CD14-positive monocyte (primary cell): ENCODE data around the gene CAMKK1. TPM values are rescaled to one million over a fixed set of nuclear protein-coding genes. Genes with fewer than 3 reads are reported as not detected.

Experiments
- DNase-seq, 3 donors: peaks; one replicate each; pipeline ENCODE4 v3.0.0-alpha.2; 2011 to 2022
- H2AFZ ChIP-seq: 2 replicates; pipeline ENCODE4 v1.6.0; 2012; ENCODE audit warnings: mild to moderate bottlenecking, low read depth, low read length, inconsistent platforms; ENCODE audit not compliant: insufficient read depth, poor library complexity, severe bottlenecking
- H3K27ac ChIP-seq, 2 donors: 1 replicate in 1 of 2; 2 replicates in 1 of 2; pipeline ENCODE4 v1.5.1; 2012 to 2013; ENCODE audit warnings: low read length in 2 of 2, control low read depth in 1 of 2, inconsistent platforms in 1 of 2, low read depth in 1 of 2, mild to moderate bottlenecking in 1 of 2
- H3K27me3 ChIP-seq, 2 donors: one replicate each; pipeline versions ENCODE4 v1.6.0 to v1.6.1; 2011 to 2013; ENCODE audit warnings: low read length in 2 of 2; ENCODE audit not compliant: control insufficient read depth in 2 of 2, insufficient read depth in 2 of 2
- H3K36me3 ChIP-seq, 2 donors: replicated peaks in 1 of 2; 1 replicate in 1 of 2; 2 replicates in 1 of 2; pipeline versions ENCODE4 v1.5.1 to v1.6.1; 2012 to 2013; ENCODE audit warnings: low read length in 2 of 2, control low read depth in 1 of 2, inconsistent platforms in 1 of 2, mild to moderate bottlenecking in 1 of 2; ENCODE audit not compliant: insufficient read depth in 2 of 2, control insufficient read depth in 1 of 2
- H3K4me1 ChIP-seq, 2 donors: 1 replicate in 1 of 2; 2 replicates in 1 of 2; pipeline versions ENCODE4 v1.5.1 to v1.6.1; 2012 to 2013; ENCODE audit warnings: low read length in 2 of 2, control low read depth in 1 of 2, inconsistent platforms in 1 of 2, mild to moderate bottlenecking in 1 of 2, moderate library complexity in 1 of 2; ENCODE audit not compliant: insufficient read depth in 2 of 2, control insufficient read depth in 1 of 2
- H3K4me2 ChIP-seq: replicated peaks from 2 replicates; pipeline ENCODE3; 2012; ENCODE audit warnings: low read length, moderate library complexity, mild to moderate bottlenecking; ENCODE audit not compliant: poor library complexity, severe bottlenecking; ENCODE audit errors: extremely low read depth
- H3K4me3 ChIP-seq, 3 experiments: fragments of 200-600 bp in 1 of 3; sonication (generic) in 1 of 3; replicated peaks in 1 of 3; 1 replicate in 2 of 3; 2 replicates in 1 of 3; pipeline ENCODE4 v1.5.1; 2011 to 2013; ENCODE audit warnings: low read length in 3 of 3, mild to moderate bottlenecking in 3 of 3, control low read depth in 2 of 3, low read depth in 2 of 3, inconsistent platforms in 1 of 3, moderate library complexity in 1 of 3
- H3K79me2 ChIP-seq: 2 replicates; pipeline ENCODE4 v1.6.0; 2012; ENCODE audit warnings: mild to moderate bottlenecking, control low read depth, inconsistent platforms, low read length, moderate library complexity; ENCODE audit not compliant: insufficient read depth
- H3K9ac ChIP-seq: 2 replicates; pipeline ENCODE4 v1.6.0; 2017; ENCODE audit warnings: low read length, mild to moderate bottlenecking; ENCODE audit not compliant: insufficient read depth, poor library complexity, severe bottlenecking
- H3K9me3 ChIP-seq, 2 donors: replicated peaks in 1 of 2; 1 replicate in 1 of 2; 2 replicates in 1 of 2; pipeline versions ENCODE4 v1.5.1 to v1.6.1; 2012 to 2013; ENCODE audit warnings: low read length in 2 of 2, control low read depth in 1 of 2; ENCODE audit not compliant: control insufficient read depth in 1 of 2, insufficient read depth in 1 of 2
- H4K20me1 ChIP-seq: 2 replicates; pipeline ENCODE4 v1.6.0; 2012; ENCODE audit warnings: mild to moderate bottlenecking, low read length, control low read depth, moderate library complexity; ENCODE audit not compliant: insufficient read depth
- H3K27ac Mint-ChIP-seq, 7 donors: one replicate each; pipeline ENCODE4 v1.8.0; 2020; ENCODE audit warnings: mild to moderate bottlenecking in 7 of 7, mixed read lengths in 7 of 7, moderate library complexity in 6 of 7, inconsistent platforms in 2 of 7
- H3K27me3 Mint-ChIP-seq, 3 donors: one replicate each; pipeline ENCODE4 v1.8.0; 2021 to 2022; ENCODE audit warnings: low read depth in 3 of 3, mild to moderate bottlenecking in 3 of 3, mixed read lengths in 3 of 3, moderate library complexity in 3 of 3, inconsistent platforms in 1 of 3
- H3K36me3 Mint-ChIP-seq, 2 donors: one replicate each; pipeline ENCODE4 v1.8.0; 2020; ENCODE audit warnings: mixed read lengths in 2 of 2, inconsistent platforms in 1 of 2, mild to moderate bottlenecking in 1 of 2
- H3K4me1 Mint-ChIP-seq: one replicate; pipeline ENCODE4 v1.8.0; 2020; ENCODE audit warnings: mild to moderate bottlenecking, mixed read lengths
- H3K4me3 Mint-ChIP-seq, 2 donors: one replicate each; pipeline ENCODE4 v1.8.0; 2020; ENCODE audit warnings: mild to moderate bottlenecking in 2 of 2, mixed read lengths in 2 of 2, moderate library complexity in 1 of 2
- H3K9me3 Mint-ChIP-seq, 7 donors: one replicate each; pipeline ENCODE4 v1.8.0; 2020 to 2022; ENCODE audit warnings: mixed read lengths in 7 of 7, mild to moderate bottlenecking in 6 of 7, moderate library complexity in 6 of 7, inconsistent platforms in 2 of 7
- WGBS: methylation state at CpG from one replicate; pipeline ENCODE4 v1.1.5; 2013; ENCODE audit warnings: missing lambda C conversion rate; ENCODE audit not compliant: insufficient coverage; 5-methylcytosine and 5-hydroxymethylcytosine counted together
- intact Hi-C, 2 donors: fragments of 100-400 bp; cut with micrococcal nuclease; formaldehyde crosslinking; loops; one replicate each; pipeline versions ENCODE4 v1.15.0 to v1.15.1; 2023
- polyA plus RNA-seq, 3 donors: library from polyadenylated mRNA; depleted of rRNA in 1 of 3; unstranded in 2 of 3; stranded (reverse) in 1 of 3; fragments of 300-500 nt in 2 of 3; fragments of >200 nt in 1 of 3; fragmentation: Illumina TruSeq in 2 of 3; gene quantifications; 1 replicate in 2 of 3; 2 replicates in 1 of 3; pipeline ENCODE4 v1.2.3, GENCODE V29; 2012 to 2021
- TF ChIP-seq, protein P1 (sequence below): fragments of 200-600 bp; IDR thresholded peaks from one replicate; pipeline ENCODE4 v1.8.0; 2022; ENCODE audit warnings: antibody characterized with exemption, mild to moderate bottlenecking

Gene CAMKK1
- polyA plus RNA-seq, 3 donors: 0.74 to 24.1 (median 1.5) TPM

DNA sequence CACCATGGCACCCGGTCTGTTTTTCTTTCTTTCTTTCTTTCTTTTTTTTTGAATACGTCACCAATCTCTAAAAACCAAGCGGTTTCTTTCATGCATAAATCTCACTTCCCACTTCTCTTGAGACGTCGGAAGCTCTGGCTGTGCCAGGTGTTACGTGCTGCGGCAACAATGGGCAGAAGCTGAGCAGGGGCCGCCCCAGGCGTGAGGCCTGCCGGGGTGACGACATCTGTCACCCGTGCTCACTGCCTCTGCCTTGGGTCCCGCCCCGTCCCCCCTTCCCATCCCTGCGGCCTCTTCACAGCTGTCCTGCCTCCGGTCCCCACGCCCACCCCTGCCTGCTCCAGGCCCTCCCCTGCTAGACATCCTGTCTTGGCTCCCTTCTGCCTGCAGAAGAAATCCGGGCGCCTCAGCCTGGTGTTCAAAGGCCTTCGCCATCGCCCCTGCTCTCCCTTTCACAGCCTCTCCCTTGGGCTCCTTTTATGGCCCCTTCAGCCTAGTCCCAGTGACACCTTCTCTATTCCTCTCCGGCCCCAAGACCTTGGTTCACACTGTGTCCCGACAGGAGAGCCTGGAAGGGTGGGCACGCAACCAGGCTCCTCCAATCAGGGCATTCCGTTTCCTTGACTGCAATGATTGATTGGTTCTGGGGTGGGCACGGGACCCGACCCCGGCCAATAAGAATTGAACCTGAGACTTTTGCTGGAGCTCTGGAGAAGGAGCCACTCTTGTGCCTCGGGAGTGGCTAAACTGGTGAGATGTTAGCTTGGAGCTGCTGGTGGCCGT is 18.6 kb upstream of the CAMKK1 start:
- no peak overlapping the region for H2AFZ ChIP-seq

More for the DNA sequence above, 18.6 kb upstream of the CAMKK1 start:
- Mint-ChIP-seq H3K4me3 (peak overlapping the region; percentile 65 to 88), H3K27me3 (peaks cover 0 to 2% (median 1%) of the 10 kb centered on the region in 3 donors), H3K4me1 (peaks cover 58% of the 10 kb centered on the region), H3K9me3 (peaks cover 0 to 4% (median 2%) of the 10 kb centered on the region in 7 donors), H3K27ac (peak overlapping the region; percentile 60 to 90 (median 88)), H3K36me3 (peaks cover 36 to 76% of the 10 kb centered on the region in 2 donors)
- 17% methylated on average over 25 of the region's 30 CpGs for WGBS
- H3K4me3 ChIP-seq: peak overlapping the region in 1 of 3 experiments; percentile 49
- peaks cover 93% of the 10 kb centered on the region for H4K20me1 ChIP-seq
- TF ChIP-seq, protein P1, sequence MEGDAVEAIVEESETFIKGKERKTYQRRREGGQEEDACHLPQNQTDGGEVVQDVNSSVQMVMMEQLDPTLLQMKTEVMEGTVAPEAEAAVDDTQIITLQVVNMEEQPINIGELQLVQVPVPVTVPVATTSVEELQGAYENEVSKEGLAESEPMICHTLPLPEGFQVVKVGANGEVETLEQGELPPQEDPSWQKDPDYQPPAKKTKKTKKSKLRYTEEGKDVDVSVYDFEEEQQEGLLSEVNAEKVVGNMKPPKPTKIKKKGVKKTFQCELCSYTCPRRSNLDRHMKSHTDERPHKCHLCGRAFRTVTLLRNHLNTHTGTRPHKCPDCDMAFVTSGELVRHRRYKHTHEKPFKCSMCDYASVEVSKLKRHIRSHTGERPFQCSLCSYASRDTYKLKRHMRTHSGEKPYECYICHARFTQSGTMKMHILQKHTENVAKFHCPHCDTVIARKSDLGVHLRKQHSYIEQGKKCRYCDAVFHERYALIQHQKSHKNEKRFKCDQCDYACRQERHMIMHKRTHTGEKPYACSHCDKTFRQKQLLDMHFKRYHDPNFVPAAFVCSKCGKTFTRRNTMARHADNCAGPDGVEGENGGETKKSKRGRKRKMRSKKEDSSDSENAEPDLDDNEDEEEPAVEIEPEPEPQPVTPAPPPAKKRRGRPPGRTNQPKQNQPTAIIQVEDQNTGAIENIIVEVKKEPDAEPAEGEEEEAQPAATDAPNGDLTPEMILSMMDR: no peak
- peaks cover 100% of the 10 kb centered on the region for H3K79me2 ChIP-seq
- no peak overlapping the region for H3K9ac ChIP-seq
- no peaks in the 10 kb centered on the region for H3K9me3 ChIP-seq
- peaks cover 7 to 19% of the 10 kb centered on the region in 2 donors for H3K36me3 ChIP-seq
- peaks cover 56 to 57% of the 10 kb centered on the region in 2 donors for H3K4me1 ChIP-seq
- intact Hi-C loops: loop anchor here (5.0 to 10.0 kb wide), 2 partner anchors 47 to 91 kb away; no protein-coding TSS in a partner anchor
- H3K27ac ChIP-seq: peak overlapping the region; percentile 53 to 68
- no peaks in the 10 kb centered on the region for H3K27me3 ChIP-seq
- peak; percentile 82 to 87 (median 83) for DNase-seq
- H3K4me2 ChIP-seq: peak overlapping the region; percentile 56
